RCC 7860 (cell line): ENCODE data around the gene CSTB.
"Not testable (repeated sequence)": the region's sequence is repeated elsewhere in the genome, so short reads cannot be mapped to it uniquely, and the experiment has no call there.

Experiments
- DNase-seq: peaks from one replicate; pipeline ENCODE4 v3.0.0-alpha.2; 2015; ENCODE audit warnings: low spot score
- FAIRE-seq: peaks from 2 replicates; lab custom pipeline; 2012; peaks lifted over from hg19 to GRCh38; lab: Jason Lieb, UNC

Gene CSTB

GRCh38 chr21:43775795-43776430, at the start of gene CSTB:
Gene CSTB (minus strand): TSS chr21:43776308. CDS start chr21:43776269, 39 bp downstream.
- no peak for FAIRE-seq
- no peak for DNase-seq

GRCh38 chr21:43825242-43825935, 49.3 kb upstream of the CSTB start:
- no peak for DNase-seq
- FAIRE-seq = no peak

GRCh38 chr21:43824333-43825241, 48.5 kb upstream of the CSTB start:
- DNase-seq (no peak), FAIRE-seq (no peak)

- not testable (repeated sequence) for FAIRE-seq
These were observed 46.6 kb upstream of the CSTB start for GRCh38 chr21:43822741-43823140.

GRCh38 chr21:43822166-43822565, 46.1 kb upstream of the CSTB start:
- not testable (repeated sequence) for FAIRE-seq, DNase-seq

More at GRCh38 chr21:43822741-43823140, 46.6 kb upstream of the CSTB start:
- DNase-seq = not testable (repeated sequence)

GRCh38 chr21:43820466-43820865, 44.4 kb upstream of the CSTB start:
- no peak for DNase-seq
- no peak for FAIRE-seq

- no peak for DNase-seq
- FAIRE-seq = no peak
These were observed 43.6 kb upstream of the CSTB start for GRCh38 chr21:43819511-43820405.

DNA sequence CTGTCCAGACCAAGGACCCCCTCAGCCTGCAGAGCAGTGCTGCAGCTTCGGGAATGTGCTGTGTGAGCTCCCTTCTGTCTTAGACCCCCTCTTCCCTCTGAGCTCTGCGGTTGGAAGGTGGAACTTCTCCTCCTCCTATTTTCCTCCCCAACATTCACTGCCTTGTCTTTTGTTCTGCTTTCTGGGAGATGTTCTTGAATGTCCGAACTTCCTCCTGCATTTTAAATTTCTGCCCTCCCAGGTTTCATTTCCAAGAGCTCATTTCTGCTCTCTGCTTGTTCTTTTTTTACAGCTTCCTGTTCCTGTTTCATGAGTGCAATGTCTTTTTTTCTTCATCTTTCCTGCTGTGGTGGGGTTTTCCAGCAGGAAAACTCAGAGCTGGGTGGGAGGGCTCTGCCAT, 42.6 kb upstream of the CSTB start:
- DNase-seq (no peak), FAIRE-seq (no peak)

GRCh38 chr21:43817157-43818086, 41.3 kb upstream of the CSTB start:
- no peak for FAIRE-seq

GRCh38 chr21:43816611-43817071, 40.5 kb upstream of the CSTB start:
- no peak for FAIRE-seq

More at GRCh38 chr21:43817157-43818086, 41.3 kb upstream of the CSTB start:
- no peak for DNase-seq

GRCh38 chr21:43815991-43816390, 39.9 kb upstream of the CSTB start:
- FAIRE-seq = no peak
- DNase-seq = no peak

More at GRCh38 chr21:43816611-43817071, 40.5 kb upstream of the CSTB start:
- DNase-seq = no peak

DNA sequence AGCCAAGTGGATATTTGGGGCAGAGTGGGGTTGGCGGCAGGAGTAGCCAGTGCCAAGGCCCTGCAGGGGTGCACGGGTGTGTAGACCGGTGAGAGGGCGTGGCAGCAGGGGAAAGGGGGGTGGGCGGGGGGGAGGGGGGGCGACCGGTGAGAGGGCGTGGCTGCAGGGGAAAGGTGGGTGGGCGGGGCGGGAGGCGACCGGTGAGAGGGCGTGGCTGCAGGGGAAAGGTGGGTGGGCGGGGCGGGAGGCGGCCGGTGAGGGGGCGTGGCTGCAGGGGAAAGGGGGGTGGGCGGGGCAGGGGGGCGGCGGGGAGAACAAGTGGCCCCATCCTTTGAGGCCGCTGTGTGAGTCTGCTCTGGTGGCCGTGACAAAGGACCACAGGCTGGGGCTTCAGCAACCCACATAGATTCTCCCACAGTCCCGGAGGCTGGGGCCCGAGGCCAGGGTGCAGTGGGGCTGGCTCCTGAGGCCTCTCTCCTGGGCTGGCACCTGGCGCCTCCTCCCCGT, 39.1 kb upstream of the CSTB start:
- FAIRE-seq = no peak
- DNase-seq = no peak

- FAIRE-seq (no peak), DNase-seq (no peak)
These were observed 38.4 kb upstream of the CSTB start for GRCh38 chr21:43814215-43815106.

DNA sequence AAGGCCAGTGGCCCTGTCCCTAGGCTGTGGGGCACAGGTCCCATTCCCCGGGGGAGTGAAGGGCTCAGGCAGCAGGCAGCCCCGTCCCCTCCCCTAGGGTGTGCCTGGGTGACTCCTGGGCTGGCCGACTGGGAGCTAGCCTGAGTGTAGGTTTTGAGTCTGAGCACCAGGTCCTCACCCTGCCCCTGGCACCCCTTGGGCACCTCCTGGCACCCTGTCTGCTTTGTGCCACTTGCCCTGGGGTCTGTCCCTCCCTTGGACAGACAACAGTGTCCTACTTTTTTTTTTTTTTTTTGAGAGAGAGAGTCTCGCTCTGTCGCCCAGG, 37.5 kb upstream of the CSTB start:
- FAIRE-seq (no peak), DNase-seq (no peak)

GRCh38 chr21:43812957-43813655, 37.0 kb upstream of the CSTB start:
- no peak for DNase-seq
- FAIRE-seq = no peak

DNA sequence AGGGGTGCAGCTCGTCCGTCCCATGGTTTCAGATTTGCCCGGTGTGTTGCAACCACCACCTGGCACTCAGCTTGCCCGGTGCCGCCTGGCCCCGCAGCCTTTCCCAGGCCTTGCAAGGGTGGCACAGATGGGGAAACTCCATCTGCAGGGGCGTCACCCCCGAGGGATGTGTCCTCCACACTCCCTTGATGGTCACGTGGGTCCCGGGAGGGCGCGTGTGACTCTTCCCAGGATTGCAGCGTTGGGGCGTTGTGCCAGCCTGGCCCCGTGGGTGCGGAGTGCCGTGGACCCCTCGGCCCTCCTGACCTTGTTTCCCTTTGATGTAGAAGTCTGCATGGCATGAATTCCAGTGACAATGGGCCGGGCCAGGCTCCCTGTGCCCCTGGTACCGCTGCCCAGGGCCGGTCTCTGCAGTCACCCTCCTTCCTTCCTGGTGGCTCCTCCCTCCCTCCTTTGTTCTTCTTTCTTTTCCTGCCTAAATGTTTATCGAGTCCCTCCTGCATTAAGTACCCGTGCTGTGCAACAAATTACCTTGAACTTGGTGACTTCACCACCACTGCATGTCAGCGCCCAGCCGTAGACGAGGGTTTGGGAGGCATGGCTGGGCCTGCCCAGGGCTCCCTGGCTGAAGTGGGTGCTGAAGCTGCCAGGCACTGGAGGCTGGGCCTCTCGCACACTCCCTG, 36.2 kb upstream of the CSTB start:
- FAIRE-seq = no peak
- no peak for DNase-seq
